Measurements from ENCODE around the gene ME1.

DNA sequence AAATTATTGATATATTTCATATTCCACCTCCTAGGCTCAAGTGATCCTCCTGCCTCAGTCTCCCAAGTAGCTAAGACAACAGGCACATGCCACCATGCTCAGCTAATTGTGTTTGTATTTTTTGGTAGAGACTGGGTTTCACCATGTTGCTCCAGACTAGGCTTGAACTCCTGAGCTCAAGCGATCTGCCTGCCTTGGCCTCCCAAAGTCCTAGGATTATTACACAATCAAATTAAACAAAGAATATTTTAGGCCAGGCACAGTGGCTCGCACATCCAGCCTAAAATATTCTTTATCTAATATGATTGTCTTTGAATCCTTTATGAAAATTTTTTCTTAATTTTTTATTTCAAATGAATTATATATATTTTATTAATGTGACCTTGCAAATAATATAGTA lies 17.8 kb downstream of the ME1 start:
- TF ChIP-seq POLR2AphosphoS5 (IDR thresholded peaks at IDR 0.05) = no peak
- no peak for TF ChIP-seq CTCF (IDR thresholded peaks at IDR 0.05)
- TF ChIP-seq EP300 (IDR thresholded peaks at IDR 0.05) = no peak
- TF ChIP-seq POLR2A (IDR thresholded peaks at IDR 0.05) = no peak

Measured in sigmoid colon (tissue), 4 donors.